Stimulated activated CD8-positive, alpha-beta memory T cell treated with anti-CD3 and anti-CD28 coated beads, Interleukin-15, amount 100 ng/mL, for 1 hour (primary cell): ENCODE data around the gene ARPC2.
A peak's percentile ranks its signal among the peaks of the same experiment; 100 is the strongest.
"Not testable (repeated sequence)": the region's sequence is repeated elsewhere in the genome, so short reads cannot be mapped to it uniquely, and the experiment has no call there.

Experiments used
- DNase-seq: peaks from one replicate; pipeline ENCODE4 v3.0.0-alpha.2; 2020; ENCODE audit warnings: low read depth

The ARPC2 gene

GRCh38 chr2:218216674-218217359 lies at the start of gene ARPC2:
TSS of gene ARPC2 (plus strand) at chr2:218217189. CDS start at chr2:218217471, 282 bp downstream.
- peak; percentile 89 for DNase-seq

GRCh38 chr2:218168016-218168415 lies 49.0 kb upstream of the ARPC2 start:
- DNase-seq = no peak

DNA sequence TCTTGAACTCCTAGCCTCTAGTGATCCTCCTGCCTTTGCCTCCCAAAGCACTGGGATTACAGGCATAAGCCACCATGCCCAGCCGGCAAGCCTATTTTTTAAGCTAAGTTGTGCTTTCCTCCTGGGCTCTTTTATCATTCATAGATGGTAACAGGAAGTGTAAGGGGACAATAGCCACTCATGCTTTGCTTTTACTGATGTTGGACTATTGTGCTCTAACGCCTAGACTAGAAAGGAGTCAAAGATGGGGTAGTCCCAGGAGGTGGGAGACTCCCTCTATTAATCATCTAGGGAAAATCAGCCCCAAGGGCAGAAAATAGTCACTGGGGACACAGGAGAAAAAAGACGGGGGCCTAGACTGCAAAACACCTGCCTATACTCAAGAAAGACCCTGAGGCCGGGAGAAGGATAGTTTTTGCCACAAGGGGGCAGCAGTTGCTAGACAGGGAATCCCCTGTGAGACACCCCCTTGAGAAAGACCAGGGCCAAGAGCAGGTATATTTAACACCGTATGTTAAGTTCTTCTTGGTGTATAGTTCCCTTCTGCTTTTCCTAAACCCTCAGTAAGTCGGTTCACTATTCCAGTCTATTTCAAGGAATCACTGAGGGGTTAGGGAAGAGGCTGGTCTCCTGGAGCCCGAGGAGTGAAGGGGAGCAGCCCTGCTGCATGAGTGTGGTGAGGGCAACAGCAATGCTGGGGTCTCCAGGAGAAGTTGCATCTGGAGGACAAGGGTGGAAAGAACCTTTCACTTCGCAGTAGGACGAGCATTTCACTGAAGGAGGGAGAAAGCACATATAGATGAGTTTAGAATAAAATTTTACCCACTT lies 48.1 kb upstream of the ARPC2 start:
- peak; percentile 60 for DNase-seq

GRCh38 chr2:218169757-218170546 lies 47.0 kb upstream of the ARPC2 start:
- no peak for DNase-seq

DNA sequence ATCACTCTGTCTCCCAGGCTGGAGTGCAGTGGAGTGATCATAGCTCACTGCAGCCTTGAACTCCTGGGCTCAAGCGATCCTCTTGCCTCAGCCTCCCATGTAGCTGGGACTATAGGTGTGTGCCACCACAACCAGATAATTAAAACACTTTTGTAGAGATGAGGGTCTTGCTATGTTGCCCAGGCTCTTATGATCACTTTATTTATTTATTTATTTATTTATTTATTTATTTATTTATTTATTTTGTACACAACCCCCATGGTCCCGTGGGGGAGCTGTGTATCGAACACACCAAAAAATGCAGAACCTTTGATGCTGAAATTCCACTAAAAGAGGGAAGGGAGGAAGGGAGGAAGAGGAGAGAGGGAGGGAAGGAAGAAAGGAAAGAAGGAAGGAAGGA lies 45.2 kb upstream of the ARPC2 start:
- DNase-seq = not testable (repeated sequence)

GRCh38 chr2:218172845-218173244 lies 44.1 kb upstream of the ARPC2 start:
- DNase-seq = no peak

DNA sequence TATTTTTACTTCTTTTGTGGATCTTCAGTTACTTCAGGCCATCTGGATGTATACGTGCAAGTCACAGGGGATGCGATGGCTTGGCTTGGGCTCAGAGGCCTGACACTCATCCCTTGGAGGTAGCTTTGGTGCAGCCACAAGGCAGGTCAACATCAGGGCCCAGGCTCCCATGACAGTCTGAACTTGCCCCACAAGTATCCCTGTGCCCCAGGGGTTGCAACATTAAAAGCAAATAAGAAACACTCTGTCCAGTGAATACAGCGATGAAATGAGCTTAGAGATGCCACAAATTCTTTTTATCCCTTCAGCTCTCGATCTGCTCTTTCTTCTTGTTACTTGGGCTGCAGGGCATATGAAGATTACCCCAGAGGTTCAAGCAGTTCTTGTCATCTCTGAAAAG lies 37.2 kb upstream of the ARPC2 start:
- DNase-seq = no peak

- no peak for DNase-seq
Observed at GRCh38 chr2:218180467-218181114, 36.4 kb upstream of the ARPC2 start.

- no peak for DNase-seq
Observed at GRCh38 chr2:218184331-218184730, 32.7 kb upstream of the ARPC2 start.

GRCh38 chr2:218186355-218186766 lies 30.6 kb upstream of the ARPC2 start:
- peak; percentile 51 for DNase-seq

DNA sequence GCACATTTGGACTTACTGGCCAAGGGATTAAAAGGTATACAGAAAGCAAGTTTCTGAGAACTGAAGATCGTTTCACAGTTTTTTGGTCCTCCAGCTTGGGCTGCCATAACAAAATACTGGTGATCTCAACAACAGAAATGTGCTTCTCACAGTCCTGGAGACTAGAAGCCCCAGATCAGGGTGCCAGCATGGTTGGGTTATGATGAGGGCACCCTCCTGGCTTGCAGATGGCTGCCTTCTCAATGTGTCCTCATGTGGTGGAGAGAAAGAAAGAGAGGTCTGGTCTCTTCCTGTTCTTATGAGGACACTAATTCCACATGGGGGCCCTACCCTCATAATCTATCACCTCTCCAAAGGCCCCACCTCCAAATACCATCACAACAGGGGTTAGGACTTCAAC lies 30.1 kb upstream of the ARPC2 start:
- no peak for DNase-seq

- no peak for DNase-seq
Observed at GRCh38 chr2:218187296-218188015, 29.5 kb upstream of the ARPC2 start.

DNA sequence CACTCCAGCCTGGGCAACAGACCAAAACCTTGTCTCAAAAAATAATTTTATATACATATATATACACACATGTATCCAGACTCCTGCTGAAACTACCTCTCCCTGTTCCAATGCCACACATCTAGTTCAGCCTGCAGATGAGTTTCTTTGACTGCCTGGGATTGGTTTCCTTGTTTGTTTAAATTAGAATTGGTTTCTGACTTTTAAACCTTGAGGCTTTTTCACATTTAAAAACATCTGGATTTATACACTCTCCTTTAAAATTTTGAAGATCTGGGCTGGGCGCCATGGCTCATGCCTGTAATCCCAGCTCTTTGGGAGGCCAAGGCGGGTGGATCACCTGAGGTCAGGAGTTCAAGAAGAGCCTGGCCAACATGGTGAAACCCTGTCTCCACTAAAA lies 28.5 kb upstream of the ARPC2 start:
- DNase-seq = no peak

GRCh38 chr2:218192902-218193430 lies 24.0 kb upstream of the ARPC2 start:
- DNase-seq = no peak

- DNase-seq = no peak
Observed at GRCh38 chr2:218193701-218194100, 23.3 kb upstream of the ARPC2 start.

- no peak for DNase-seq
Observed at GRCh38 chr2:218194880-218195279, 22.1 kb upstream of the ARPC2 start.

GRCh38 chr2:218196974-218197373 lies 20.0 kb upstream of the ARPC2 start:
- DNase-seq = no peak

GRCh38 chr2:218202266-218202665 lies 14.7 kb upstream of the ARPC2 start:
- DNase-seq = no peak

- DNase-seq = no peak
Observed at GRCh38 chr2:218209078-218209477, 7.9 kb upstream of the ARPC2 start.

DNA sequence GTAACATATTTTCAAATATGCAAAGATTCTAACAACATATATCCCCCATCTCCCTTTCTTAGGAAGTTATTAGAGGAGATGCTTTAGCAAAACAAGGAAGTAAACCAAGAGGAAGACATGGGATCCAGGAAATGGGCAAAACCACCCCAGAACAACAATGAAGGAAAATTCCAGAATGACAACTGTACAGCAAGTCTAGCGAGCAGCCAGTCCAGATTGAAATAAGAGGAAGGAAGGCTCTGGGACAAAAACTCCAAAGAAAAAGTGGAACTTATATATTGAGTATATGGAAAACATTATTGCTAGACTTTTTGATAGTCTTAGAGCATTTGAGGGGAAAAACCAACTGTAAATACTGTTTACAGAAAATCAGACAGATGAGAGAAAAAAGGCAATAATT lies 2.9 kb upstream of the ARPC2 start:
- no peak for DNase-seq

DNA sequence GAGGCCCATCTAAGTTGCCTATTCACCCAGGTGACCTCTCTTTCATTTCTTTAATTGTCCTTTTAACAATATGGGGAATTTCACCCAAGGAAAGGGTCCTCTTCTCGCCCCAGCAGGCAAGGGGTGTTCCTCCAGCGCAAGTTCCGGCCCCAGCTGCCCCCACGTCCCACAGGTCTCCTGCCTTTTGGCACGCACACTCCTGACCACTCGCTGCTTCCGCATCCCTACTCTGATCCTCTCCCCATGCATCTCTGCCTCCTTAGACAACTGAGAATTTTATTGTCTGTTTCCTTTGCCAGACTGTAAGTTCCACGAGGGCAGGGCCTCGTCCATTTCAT lies 684 bp upstream of the ARPC2 start:
- no peak for DNase-seq
